ENCODE data around the gene TNFRSF12A.

The TNFRSF12A gene

GRCh38 chr16:3025032-3026002 is 5.1 kb downstream of the TNFRSF12A start:
- Histone ChIP-seq H3K4me1 (ENCODE audit: control extremely low read depth in 1 of 4, control insufficient read depth in 4 of 4, insufficient read depth in 4 of 4, low read length in 3 of 4) (peaks cover 0 to 60% (median 58%) of the 10 kb centered on the region in 4 experiments), H3K27ac (ENCODE audit: insufficient read depth in 1 of 2, low read depth in 1 of 2, low read length in 2 of 2, poor library complexity in 1 of 2, severe bottlenecking in 2 of 2) (no peak overlapping the region), H3K4me3 (ENCODE audit: control insufficient read depth in 1 of 7, extremely low read depth in 1 of 7, insufficient read depth in 4 of 7, low read depth in 2 of 7, low read length in 6 of 7) (no peak overlapping the region), H3K27me3 (replicated peaks in 2 of 5; ENCODE audit: control insufficient read depth in 4 of 5, insufficient read depth in 5 of 5, low read length in 4 of 5) (peaks cover 0 to 20% (median 15%) of the 10 kb centered on the region in 5 experiments), H3K36me3 (ENCODE audit: control insufficient read depth in 4 of 4, insufficient read depth in 4 of 4, low read length in 3 of 4) (peaks cover 5 to 22% (median 19%) of the 10 kb centered on the region in 4 experiments), H3K9me3 (ENCODE audit: control extremely low read depth in 1 of 5, control insufficient read depth in 4 of 5, insufficient read depth in 2 of 5, low read depth in 1 of 5, low read length in 4 of 5) (no peaks in the 10 kb centered on the region)
- 97% methylated on average over 17 of the region's 18 CpGs for WGBS (ENCODE audit: insufficient coverage)
- ChIA-PET CTCF (interaction anchor here (1.1 to 12.5 kb wide), 5 partner anchors 8 to 34 kb away, joined by 4 to 197 read pairs (median 6); partner anchors contain the start of genes BICDL2 and MMP25), POLR2A (no interaction called here)
- no peak for DNase-seq

- Histone ChIP-seq H3K4me3 (ENCODE audit: control insufficient read depth in 1 of 7, extremely low read depth in 1 of 7, insufficient read depth in 4 of 7, low read depth in 2 of 7, low read length in 6 of 7) (no peak overlapping the region), H3K27ac (ENCODE audit: insufficient read depth in 1 of 2, low read depth in 1 of 2, low read length in 2 of 2, poor library complexity in 1 of 2, severe bottlenecking in 2 of 2) (no peak overlapping the region), H3K36me3 (ENCODE audit: control insufficient read depth in 4 of 4, insufficient read depth in 4 of 4, low read length in 3 of 4) (peaks cover 5 to 22% (median 19%) of the 10 kb centered on the region in 4 experiments), H3K27me3 (replicated peaks in 2 of 5; ENCODE audit: control insufficient read depth in 4 of 5, insufficient read depth in 5 of 5, low read length in 4 of 5) (peaks cover 0 to 27% (median 21%) of the 10 kb centered on the region in 5 experiments), H3K9me3 (ENCODE audit: control extremely low read depth in 1 of 5, control insufficient read depth in 4 of 5, insufficient read depth in 2 of 5, low read depth in 1 of 5, low read length in 4 of 5) (no peaks in the 10 kb centered on the region), H3K4me1 (ENCODE audit: control extremely low read depth in 1 of 4, control insufficient read depth in 4 of 4, insufficient read depth in 4 of 4, low read length in 3 of 4) (peaks cover 0 to 54% (median 52%) of the 10 kb centered on the region in 4 experiments)
- POLR2A ChIA-PET: no interaction called here
- WGBS (ENCODE audit: insufficient coverage): 97% methylated on average over 8 of the region's 8 CpGs
- DNase-seq: no peak
- CTCF ChIA-PET: interaction anchor here (0.9 to 12.5 kb wide), 6 partner anchors 5 to 34 kb away, joined by 3 to 197 read pairs (median 52); partner anchors contain the start of genes BICDL2, CLDN6, HCFC1R1 and MMP25
These were observed 5.8 kb downstream of the TNFRSF12A start for GRCh38 chr16:3026003-3026378.

- 95% methylated on average over 22 of the region's 24 CpGs for WGBS (ENCODE audit: insufficient coverage)
These were observed 6.7 kb downstream of the TNFRSF12A start for GRCh38 chr16:3026609-3027488.

GRCh38 chr16:3027489-3027795 is 7.3 kb downstream of the TNFRSF12A start:
- H3K4me1 ChIP-seq (ENCODE audit: control extremely low read depth in 1 of 4, control insufficient read depth in 4 of 4, insufficient read depth in 4 of 4, low read length in 3 of 4): peaks cover 0 to 39% (median 37%) of the 10 kb centered on the region in 4 experiments
- no peaks in the 10 kb centered on the region for H3K9me3 ChIP-seq (ENCODE audit: control extremely low read depth in 1 of 5, control insufficient read depth in 4 of 5, insufficient read depth in 2 of 5, low read depth in 1 of 5, low read length in 4 of 5)
- ChIA-PET POLR2A (interaction anchor here (0.8 to 1.6 kb wide), 4 partner anchors 9 to 1388 kb away, joined by 3 to 7 read pairs (median 6); partner anchors contain the start of gene CLDN6), CTCF (interaction anchor here (1.1 to 12.5 kb wide), 12 partner anchors 7 to 81 kb away, joined by 3 to 197 read pairs (median 12); partner anchors contain the start of genes BICDL2, CLDN6, CLDN9 and HCFC1R1)
- H3K27ac ChIP-seq (ENCODE audit: insufficient read depth in 1 of 2, low read depth in 1 of 2, low read length in 2 of 2, poor library complexity in 1 of 2, severe bottlenecking in 2 of 2): no peak overlapping the region
- DNase-seq: no peak
- H3K4me3 ChIP-seq (ENCODE audit: control insufficient read depth in 1 of 7, extremely low read depth in 1 of 7, insufficient read depth in 4 of 7, low read depth in 2 of 7, low read length in 6 of 7): no peak overlapping the region
- H3K36me3 ChIP-seq (ENCODE audit: control insufficient read depth in 4 of 4, insufficient read depth in 4 of 4, low read length in 3 of 4): peaks cover 5 to 22% (median 19%) of the 10 kb centered on the region in 4 experiments
- H3K27me3 ChIP-seq (replicated peaks in 2 of 5; ENCODE audit: control insufficient read depth in 4 of 5, insufficient read depth in 5 of 5, low read length in 4 of 5): peaks cover 0 to 41% (median 25%) of the 10 kb centered on the region in 5 experiments
- 100% methylated on average over 3 of the region's 8 CpGs for WGBS (ENCODE audit: insufficient coverage)

More at GRCh38 chr16:3026609-3027488, 6.7 kb downstream of the TNFRSF12A start:
- H3K27me3 ChIP-seq (replicated peaks in 2 of 5; ENCODE audit: control insufficient read depth in 4 of 5, insufficient read depth in 5 of 5, low read length in 4 of 5): peaks cover 0 to 35% (median 21%) of the 10 kb centered on the region in 5 experiments
- H3K4me3 ChIP-seq (ENCODE audit: control insufficient read depth in 1 of 7, extremely low read depth in 1 of 7, insufficient read depth in 4 of 7, low read depth in 2 of 7, low read length in 6 of 7): no peak overlapping the region
- ChIA-PET CTCF (interaction anchor here (0.9 to 12.5 kb wide), 13 partner anchors 6 to 80 kb away, joined by 3 to 197 read pairs (median 10); partner anchors contain the start of genes BICDL2, CLDN6, CLDN9 and HCFC1R1), POLR2A (interaction anchor here (1.4 to 1.6 kb wide), 2 partner anchors 9 to 23 kb away, joined by 5 to 7 read pairs; partner anchors contain the start of gene CLDN6)
- no peak for DNase-seq
- H3K36me3 ChIP-seq (ENCODE audit: control insufficient read depth in 4 of 4, insufficient read depth in 4 of 4, low read length in 3 of 4): peaks cover 5 to 22% (median 19%) of the 10 kb centered on the region in 4 experiments
- H3K4me1 ChIP-seq (ENCODE audit: control extremely low read depth in 1 of 4, control insufficient read depth in 4 of 4, insufficient read depth in 4 of 4, low read length in 3 of 4): peaks cover 0 to 45% (median 43%) of the 10 kb centered on the region in 4 experiments
- no peaks in the 10 kb centered on the region for H3K9me3 ChIP-seq (ENCODE audit: control extremely low read depth in 1 of 5, control insufficient read depth in 4 of 5, insufficient read depth in 2 of 5, low read depth in 1 of 5, low read length in 4 of 5)
- no peak overlapping the region for H3K27ac ChIP-seq (ENCODE audit: insufficient read depth in 1 of 2, low read depth in 1 of 2, low read length in 2 of 2, poor library complexity in 1 of 2, severe bottlenecking in 2 of 2)

GRCh38 chr16:3027983-3028715 is 8.0 kb downstream of the TNFRSF12A start:
- Histone ChIP-seq H3K27ac (ENCODE audit: insufficient read depth in 1 of 2, low read depth in 1 of 2, low read length in 2 of 2, poor library complexity in 1 of 2, severe bottlenecking in 2 of 2) (no peak overlapping the region), H3K9me3 (ENCODE audit: control extremely low read depth in 1 of 5, control insufficient read depth in 4 of 5, insufficient read depth in 2 of 5, low read depth in 1 of 5, low read length in 4 of 5) (no peaks in the 10 kb centered on the region), H3K4me3 (ENCODE audit: control insufficient read depth in 1 of 7, extremely low read depth in 1 of 7, insufficient read depth in 4 of 7, low read depth in 2 of 7, low read length in 6 of 7) (peak overlapping the region in 2 of 7 experiments; percentile 42 to 43), H3K27me3 (replicated peaks in 2 of 5; ENCODE audit: control insufficient read depth in 4 of 5, insufficient read depth in 5 of 5, low read length in 4 of 5) (peaks cover 0 to 47% (median 26%) of the 10 kb centered on the region in 5 experiments), H3K4me1 (ENCODE audit: control extremely low read depth in 1 of 4, control insufficient read depth in 4 of 4, insufficient read depth in 4 of 4, low read length in 3 of 4) (peaks cover 0 to 32% (median 30%) of the 10 kb centered on the region in 4 experiments), H3K36me3 (ENCODE audit: control insufficient read depth in 4 of 4, insufficient read depth in 4 of 4, low read length in 3 of 4) (peaks cover 5 to 22% (median 19%) of the 10 kb centered on the region in 4 experiments)
- 7% methylated on average over 38 of the region's 58 CpGs for WGBS (ENCODE audit: insufficient coverage)
- peak; percentile 84 to 90 (median 89) for DNase-seq
- ChIA-PET POLR2A (interaction anchor here (0.8 to 1.6 kb wide), 5 partner anchors 10 to 1388 kb away, joined by 3 to 7 read pairs (median 5); partner anchors contain the start of gene CLDN6), CTCF (interaction anchor here (0.6 to 12.5 kb wide), 22 partner anchors 7 to 1108 kb away, joined by 3 to 197 read pairs (median 4); partner anchors contain the start of genes BICDL2, CLDN6, CLDN9 and HCFC1R1)
